Body of pancreas (tissue), 4 donors: ENCODE results near the gene HUWE1.

Source experiments
- CTCF ChIP-seq, 7 experiments: fragments of 450-650 bp in 4 of 7; fragments of 200-600 bp in 3 of 7; sonication (generic) in 3 of 7; IDR thresholded peaks; one replicate each; pipeline ENCODE4 v1.5.1; 2016 to 2019; ENCODE audit warnings: antibody characterized with exemption in 7 of 7
- POLR2A ChIP-seq, 3 donors: fragments of 450-650 bp; IDR thresholded peaks; one replicate each; pipeline ENCODE4 v1.6.1; 2016; ENCODE audit warnings: antibody characterized with exemption in 3 of 3, mild to moderate bottlenecking in 2 of 3

- no peak for TF ChIP-seq POLR2A (IDR thresholded peaks at IDR 0.05)
- TF ChIP-seq CTCF (IDR thresholded peaks at IDR 0.05), result no peak
These were observed 80.1 kb downstream of the HUWE1 start for GRCh38 chrX:53606456-53606855.
